Hepatic stellate cell (primary cell): ENCODE data around the gene SCP2.

Experiments used
- DNase-seq: peaks from one replicate; pipeline ENCODE4 v3.0.0; 2011; ENCODE audit warnings: low spot score

Gene SCP2

DNA sequence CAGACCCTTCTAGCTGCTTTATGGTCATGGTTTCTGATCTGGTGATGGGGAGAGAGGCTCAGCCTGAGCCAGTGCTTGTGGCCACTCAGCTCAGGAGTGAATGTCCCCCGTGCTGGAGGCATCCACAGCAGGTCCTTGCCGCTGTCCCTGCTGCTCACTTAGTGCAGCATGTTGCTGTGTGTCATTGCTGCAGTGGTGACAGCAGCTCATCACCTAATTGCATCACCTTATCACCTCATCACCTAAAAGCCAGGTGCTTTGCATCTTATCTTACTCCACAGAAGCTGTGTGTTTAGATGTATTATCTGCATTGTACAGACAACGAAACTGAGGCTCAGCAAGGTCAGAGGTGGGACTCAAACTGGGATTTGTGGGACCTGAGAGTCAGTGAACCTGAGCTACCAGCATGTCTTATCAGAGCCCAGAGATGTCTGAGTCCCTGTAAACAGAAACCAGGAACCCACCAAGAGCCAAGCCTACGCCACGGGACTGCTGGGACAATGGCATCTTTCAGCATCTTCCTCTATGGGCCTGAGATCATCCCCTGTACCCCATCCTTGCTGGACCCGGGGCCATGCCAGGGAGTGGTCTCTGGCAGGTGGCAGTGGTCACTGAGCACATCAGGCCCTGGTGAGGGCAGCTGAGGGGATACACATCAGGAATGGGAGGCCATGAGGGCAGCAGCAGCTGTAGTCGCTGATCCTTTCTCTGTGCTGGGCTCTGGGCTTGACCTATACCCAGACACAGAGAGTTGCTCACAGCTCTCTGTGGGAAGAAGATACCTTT is 141.4 kb downstream of the SCP2 start:
- DNase-seq: no peak

DNA sequence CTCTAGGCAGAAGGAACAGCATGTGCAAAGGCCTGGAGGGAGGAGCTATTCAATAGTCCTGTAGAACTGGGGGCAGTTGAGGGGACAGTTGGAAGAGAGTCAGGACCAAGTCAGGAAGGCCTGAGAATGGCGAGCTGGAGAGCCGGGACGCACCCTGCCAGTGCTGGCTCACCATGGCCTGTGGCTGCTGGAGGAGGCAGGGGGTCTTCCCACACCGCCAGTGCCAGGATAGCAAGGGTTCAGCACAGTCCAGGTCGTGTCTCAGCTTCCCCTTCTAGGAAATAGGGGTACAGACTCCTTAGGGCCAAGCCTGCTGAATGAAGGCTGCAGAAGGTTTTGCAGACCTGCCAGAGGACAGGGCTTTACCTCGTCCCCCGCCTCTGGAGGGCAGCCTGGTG is 142.2 kb downstream of the SCP2 start:
- no peak for DNase-seq

DNA sequence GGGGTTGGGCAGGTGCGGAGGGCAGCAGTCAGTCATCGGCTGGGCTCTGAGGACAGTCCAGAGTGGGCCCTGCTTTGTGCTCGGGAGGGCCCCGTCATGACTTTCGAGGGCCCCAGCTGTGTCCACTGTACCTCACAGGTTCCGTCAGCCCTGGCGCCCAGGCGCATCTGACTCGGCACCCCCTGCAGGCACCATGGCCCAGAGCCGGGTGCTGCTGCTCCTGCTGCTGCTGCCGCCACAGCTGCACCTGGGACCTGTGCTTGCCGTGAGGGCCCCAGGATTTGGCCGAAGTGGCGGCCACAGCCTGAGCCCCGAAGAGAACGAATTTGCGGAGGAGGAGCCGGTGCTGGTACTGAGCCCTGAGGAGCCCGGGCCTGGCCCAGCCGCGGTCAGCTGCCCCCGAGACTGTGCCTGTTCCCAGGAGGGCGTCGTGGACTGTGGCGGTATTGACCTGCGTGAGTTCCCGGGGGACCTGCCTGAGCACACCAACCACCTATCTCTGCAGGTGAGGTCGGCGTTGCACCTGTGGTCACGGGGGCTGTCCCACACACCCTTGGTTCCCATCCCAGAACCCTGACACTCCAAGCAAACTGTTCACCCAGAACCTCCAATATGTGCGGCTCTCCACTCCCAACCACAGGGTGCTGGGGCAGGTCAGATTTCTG is 142.7 kb downstream of the SCP2 start:
- DNase-seq: no peak

DNA sequence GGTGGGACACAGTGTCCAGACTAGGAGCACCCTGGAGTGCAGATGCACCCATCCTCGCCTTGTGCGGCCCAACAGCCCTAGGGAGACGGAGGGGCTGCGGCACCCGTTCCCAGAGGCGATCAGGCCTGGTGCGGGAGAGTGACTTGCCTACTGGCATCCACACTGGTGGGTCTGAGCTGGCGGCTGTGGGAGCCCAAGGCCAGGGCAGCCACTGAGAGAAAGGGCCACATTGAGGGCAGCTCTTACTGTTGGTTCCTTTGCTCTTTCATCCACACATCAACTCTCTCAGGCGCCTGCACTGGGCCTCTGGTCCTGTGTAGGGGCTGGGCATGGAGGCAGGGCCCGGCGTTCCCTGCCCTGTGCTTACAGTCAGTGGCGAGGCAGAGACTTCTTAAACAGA is 143.5 kb downstream of the SCP2 start:
- DNase-seq: no peak

- DNase-seq: no peak
These were observed 144.2 kb downstream of the SCP2 start for GRCh38 chr1:53071167-53071865.

DNA sequence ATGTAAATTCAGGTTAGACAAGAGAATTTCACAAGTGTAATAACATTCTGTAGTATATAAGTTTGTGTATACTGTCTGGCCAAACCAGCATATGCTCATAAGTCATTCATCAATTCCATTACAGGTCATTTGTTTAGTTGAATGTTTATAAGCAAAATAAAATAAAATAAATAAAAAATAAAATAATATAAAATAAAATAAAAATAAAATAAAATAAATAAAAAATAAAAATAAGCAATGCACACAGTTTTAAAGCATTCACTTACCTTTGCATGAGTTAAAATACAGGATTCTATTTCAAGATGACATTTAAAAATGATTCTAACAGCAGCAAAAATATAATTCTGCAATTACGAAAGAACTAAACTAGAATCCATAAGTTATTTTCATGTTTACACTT is 144.8 kb downstream of the SCP2 start:
- DNase-seq: no peak

DNA sequence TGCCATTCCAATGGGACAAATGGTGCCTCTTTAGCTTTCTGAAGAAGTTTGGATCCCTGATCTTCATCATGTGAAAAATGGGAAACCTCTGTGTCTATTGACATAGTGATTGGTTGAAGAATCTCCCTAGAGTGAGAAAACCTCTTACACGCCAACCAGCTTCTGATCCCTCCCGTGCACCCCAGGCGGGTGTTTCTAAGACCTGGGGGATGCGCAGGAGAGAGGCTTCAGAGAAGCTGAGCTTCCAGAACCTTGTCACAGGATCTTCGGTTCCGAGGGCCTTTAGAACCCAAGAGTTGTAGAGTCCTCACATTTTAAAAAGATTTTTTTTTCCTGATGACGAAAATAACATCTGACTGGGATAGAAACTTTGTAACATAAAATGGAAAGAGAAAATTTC is 146.2 kb downstream of the SCP2 start:
- DNase-seq: no peak

DNA sequence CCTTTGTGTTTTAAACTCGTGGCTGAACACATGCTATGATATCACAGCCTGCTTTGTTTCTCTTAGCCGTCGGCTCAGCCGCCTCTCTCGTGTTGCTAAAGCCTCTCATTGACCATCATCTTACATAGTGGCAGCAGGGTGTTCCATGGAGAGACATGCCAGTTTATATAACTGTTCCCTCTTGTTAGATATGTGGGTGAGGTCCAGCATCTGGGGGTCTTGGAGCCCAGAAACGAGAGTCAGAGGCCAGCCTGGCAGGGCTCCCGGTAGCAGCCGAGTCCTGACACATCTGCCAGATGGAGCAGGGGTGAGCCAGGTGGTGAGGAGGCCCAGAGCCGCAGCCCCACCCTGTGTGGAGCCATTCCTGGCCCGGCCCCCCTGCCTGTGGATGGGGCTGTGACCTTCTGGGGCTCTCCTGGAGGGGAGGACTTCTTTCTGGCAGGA is 146.8 kb downstream of the SCP2 start:
- DNase-seq: no peak

- DNase-seq: no peak
These were observed 147.5 kb downstream of the SCP2 start for GRCh38 chr1:53074313-53075154.

DNA sequence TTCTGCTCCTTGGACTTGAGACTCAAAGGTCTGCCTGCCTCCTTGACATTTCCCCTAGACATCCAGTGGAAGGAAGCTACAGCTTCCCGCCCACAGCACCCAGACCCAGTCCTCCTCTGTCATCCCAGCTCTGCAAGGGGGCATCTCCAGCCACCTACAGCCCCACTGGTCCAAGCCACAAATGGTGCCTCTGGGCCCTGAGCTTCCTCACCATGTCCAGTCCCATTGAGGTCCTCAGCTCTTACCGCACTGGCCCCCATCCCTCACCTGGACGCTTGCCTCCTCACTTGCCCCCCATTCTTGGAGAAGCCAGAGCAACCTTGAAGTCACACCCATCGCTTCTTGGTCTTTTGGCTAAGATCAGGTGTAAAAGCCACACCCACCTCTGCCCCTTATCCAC is 148.1 kb downstream of the SCP2 start:
- DNase-seq: no peak

- no peak for DNase-seq
These were observed 148.7 kb downstream of the SCP2 start for GRCh38 chr1:53075761-53076163.

- no peak for DNase-seq
These were observed 149.1 kb downstream of the SCP2 start for GRCh38 chr1:53076165-53076564.

- DNase-seq: no peak
These were observed 149.9 kb downstream of the SCP2 start for GRCh38 chr1:53076721-53077598.

DNA sequence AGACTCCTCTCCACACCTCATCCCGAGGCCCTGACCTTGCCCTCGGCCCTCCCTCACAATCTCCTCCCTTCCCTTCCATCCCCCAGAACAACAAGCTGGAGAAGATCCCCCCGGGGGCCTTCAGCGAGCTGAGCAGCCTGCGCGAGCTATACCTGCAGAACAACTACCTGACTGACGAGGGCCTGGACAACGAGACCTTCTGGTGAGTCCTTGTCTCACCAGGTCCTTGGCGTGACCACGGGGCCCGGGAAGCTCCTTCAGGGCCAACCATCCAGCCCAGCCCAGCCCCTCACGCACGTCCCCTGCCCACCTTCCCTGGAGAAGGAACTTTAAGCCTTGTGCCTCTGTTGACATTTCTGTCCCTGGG is 150.5 kb downstream of the SCP2 start:
- DNase-seq: no peak

GRCh38 chr1:53078333-53079101 is 151.4 kb downstream of the SCP2 start:
- no peak for DNase-seq

GRCh38 chr1:53079251-53079650 is 152.2 kb downstream of the SCP2 start:
- no peak for DNase-seq

DNA sequence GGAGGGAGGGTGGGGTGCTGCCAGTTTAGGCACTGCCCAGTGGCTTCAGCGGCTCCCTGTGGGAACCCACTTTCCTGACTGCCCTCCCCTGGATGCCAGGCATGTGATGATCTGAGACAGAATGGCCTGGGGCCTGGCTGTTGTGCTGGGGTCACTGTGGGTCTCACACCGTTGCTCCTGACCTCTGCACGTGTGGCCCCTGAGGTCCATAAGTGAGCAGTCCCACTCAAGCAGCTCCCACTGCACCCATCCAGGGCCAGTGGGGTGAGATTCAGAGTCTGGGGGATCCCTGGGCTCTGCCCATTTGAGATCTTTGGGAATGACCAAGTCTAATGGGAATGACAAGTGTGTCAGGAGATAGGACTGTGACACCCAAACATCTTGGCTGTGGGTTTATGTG is 153.0 kb downstream of the SCP2 start:
- DNase-seq: no peak

DNA sequence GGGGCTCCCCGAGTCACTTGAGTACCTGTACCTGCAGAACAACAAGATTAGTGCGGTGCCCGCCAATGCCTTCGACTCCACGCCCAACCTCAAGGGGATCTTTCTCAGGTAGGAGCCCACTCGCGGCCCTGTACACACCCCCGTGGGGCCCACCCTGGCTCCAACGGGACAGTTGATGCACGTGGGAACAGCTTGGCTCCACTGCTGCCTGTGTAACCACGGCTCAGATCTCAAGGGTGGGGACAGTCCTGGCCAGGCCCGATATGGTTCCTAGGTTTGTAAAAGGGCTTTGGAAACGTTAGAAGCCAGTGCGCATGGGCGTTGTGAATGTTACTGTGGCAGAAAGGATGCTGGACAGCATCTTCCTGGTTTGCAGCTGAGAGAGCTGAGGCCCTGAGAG is 153.7 kb downstream of the SCP2 start:
- DNase-seq: no peak

- DNase-seq: no peak
These were observed 154.4 kb downstream of the SCP2 start for GRCh38 chr1:53081384-53082066.
